ENCODE results near the gene SNX7.

SNX7 gene

GRCh38 chr1:98732985-98733781, 71.7 kb downstream of the SNX7 start:
- Histone ChIP-seq H3K27ac (ENCODE audit: low read length) (no peak overlapping the region), H3K27me3 (ENCODE audit: low read depth, low read length) (no peaks in the 10 kb centered on the region), H3K4me1 (ENCODE audit: low read length) (peaks cover 8% of the 10 kb centered on the region; the same call in 1 of the 2 replicates), H3K4me3 (ENCODE audit: low read length) (no peak overlapping the region), H3K9me3 (ENCODE audit: insufficient read depth, low read length) (no peaks in the 10 kb centered on the region), H3K9ac (ENCODE audit: low read length) (no peak overlapping the region), H3K36me3 (replicated peaks; ENCODE audit: low read depth, low read length) (no peaks in the 10 kb centered on the region), H4K20me1 (ENCODE audit: insufficient read depth, low read length) (no peaks in the 10 kb centered on the region), H3K79me2 (ENCODE audit: low read length) (no peaks in the 10 kb centered on the region), H3K4me2 (ENCODE audit: low read length) (peak overlapping the region; percentile 2; the same call in 1 of the 2 replicates), H2AFZ (ENCODE audit: low read depth, low read length) (no peak overlapping the region)
- no peak for TF ChIP-seq CTCF (IDR thresholded peaks at IDR 0.05; ENCODE audit: low read depth, low read length)
- no peak for TF ChIP-seq EZH2phosphoT487 (IDR thresholded peaks at IDR 0.05; ENCODE audit: low read depth)

GRCh38 chr1:98733782-98734112, 72.2 kb downstream of the SNX7 start:
- H3K27ac ChIP-seq (ENCODE audit: low read length) = no peak overlapping the region

GRCh38 chr1:98735756-98736155, 74.2 kb downstream of the SNX7 start:
- Histone ChIP-seq H3K27ac (ENCODE audit: low read length) (no peak overlapping the region), H2AFZ (ENCODE audit: low read depth, low read length) (no peak overlapping the region), H3K9me3 (ENCODE audit: insufficient read depth, low read length) (no peaks in the 10 kb centered on the region), H3K79me2 (ENCODE audit: low read length) (no peaks in the 10 kb centered on the region), H3K9ac (ENCODE audit: low read length) (no peak overlapping the region), H3K36me3 (replicated peaks; ENCODE audit: low read depth, low read length) (no peaks in the 10 kb centered on the region), H3K4me3 (ENCODE audit: low read length) (no peak overlapping the region), H4K20me1 (ENCODE audit: insufficient read depth, low read length) (no peaks in the 10 kb centered on the region), H3K4me2 (ENCODE audit: low read length) (no peak overlapping the region), H3K27me3 (ENCODE audit: low read depth, low read length) (no peaks in the 10 kb centered on the region), H3K4me1 (ENCODE audit: low read length) (peaks cover 8% of the 10 kb centered on the region; the same call in 1 of the 2 replicates)
- TF ChIP-seq EZH2phosphoT487 (IDR thresholded peaks at IDR 0.05; ENCODE audit: low read depth) (no peak), CTCF (IDR thresholded peaks at IDR 0.05; ENCODE audit: low read depth, low read length) (no peak)

More at GRCh38 chr1:98733782-98734112, 72.2 kb downstream of the SNX7 start:
- Histone ChIP-seq H3K79me2 (ENCODE audit: low read length) (no peaks in the 10 kb centered on the region), H3K4me2 (ENCODE audit: low read length) (peak overlapping the region; percentile 2; the same call in 1 of the 2 replicates), H3K9me3 (ENCODE audit: insufficient read depth, low read length) (no peaks in the 10 kb centered on the region), H3K27me3 (ENCODE audit: low read depth, low read length) (no peaks in the 10 kb centered on the region), H3K36me3 (replicated peaks; ENCODE audit: low read depth, low read length) (no peaks in the 10 kb centered on the region), H3K9ac (ENCODE audit: low read length) (no peak overlapping the region), H3K4me3 (ENCODE audit: low read length) (no peak overlapping the region), H3K4me1 (ENCODE audit: low read length) (peaks cover 8% of the 10 kb centered on the region; the same call in 1 of the 2 replicates), H4K20me1 (ENCODE audit: insufficient read depth, low read length) (no peaks in the 10 kb centered on the region), H2AFZ (ENCODE audit: low read depth, low read length) (no peak overlapping the region)
- TF ChIP-seq CTCF (IDR thresholded peaks at IDR 0.05; ENCODE audit: low read depth, low read length) (no peak), EZH2phosphoT487 (IDR thresholded peaks at IDR 0.05; ENCODE audit: low read depth) (no peak)

- no peaks in the 10 kb centered on the region for H3K9me3 ChIP-seq (ENCODE audit: insufficient read depth, low read length)
- no peak for TF ChIP-seq CTCF (IDR thresholded peaks at IDR 0.05; ENCODE audit: low read depth, low read length)
- TF ChIP-seq EZH2phosphoT487 (IDR thresholded peaks at IDR 0.05; ENCODE audit: low read depth) = no peak
- H4K20me1 ChIP-seq (ENCODE audit: insufficient read depth, low read length) = no peaks in the 10 kb centered on the region
- H3K4me1 ChIP-seq (ENCODE audit: low read length) = peaks cover 8% of the 10 kb centered on the region; the same call in 1 of the 2 replicates
- H3K4me3 ChIP-seq (ENCODE audit: low read length) = no peak overlapping the region
- H3K4me2 ChIP-seq (ENCODE audit: low read length) = no peak overlapping the region
- H3K36me3 ChIP-seq (replicated peaks; ENCODE audit: low read depth, low read length) = no peaks in the 10 kb centered on the region
- no peak overlapping the region for H3K9ac ChIP-seq (ENCODE audit: low read length)
- no peak overlapping the region for H2AFZ ChIP-seq (ENCODE audit: low read depth, low read length)
- H3K27ac ChIP-seq (ENCODE audit: low read length) = no peak overlapping the region
- no peaks in the 10 kb centered on the region for H3K27me3 ChIP-seq (ENCODE audit: low read depth, low read length)
- no peaks in the 10 kb centered on the region for H3K79me2 ChIP-seq (ENCODE audit: low read length)
These were observed 76.3 kb downstream of the SNX7 start for GRCh38 chr1:98737835-98738234.

Measured in OCI-LY3 (cell line).